ENCODE results near the gene DOCK7.

The DOCK7 gene

DNA sequence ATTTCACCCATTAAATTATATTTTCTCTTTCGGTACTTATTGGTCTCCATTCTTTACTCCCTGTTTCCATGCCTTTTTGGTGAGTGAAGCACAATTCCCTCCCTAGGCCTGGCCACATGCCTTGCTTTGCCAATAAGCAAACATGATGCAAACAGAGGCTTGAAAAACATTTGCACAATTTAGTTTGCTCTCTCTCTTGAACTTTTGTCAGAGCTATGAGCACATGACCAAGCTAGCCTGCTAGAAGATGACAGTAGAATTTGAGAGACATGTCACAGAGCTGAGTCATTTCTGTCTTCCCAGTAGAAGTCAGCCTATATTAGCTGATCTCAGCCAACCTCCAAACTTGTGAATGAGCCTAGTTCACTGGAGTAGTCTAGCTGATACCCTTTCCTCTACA lies 66.3 kb downstream of the DOCK7 start:
- no peaks in the 10 kb centered on the region for H3K27me3 ChIP-seq (ENCODE audit: low read length)
- no peaks in the 10 kb centered on the region for H4K20me1 ChIP-seq (ENCODE audit: low read depth, low read length)
- H3K4me3 ChIP-seq (ENCODE audit: insufficient read depth, low read length, poor library complexity, severe bottlenecking) = no peak overlapping the region
- H3K9me2 ChIP-seq (replicated peaks; ENCODE audit: insufficient read depth, low read length) = no peaks in the 10 kb centered on the region
- H3F3A ChIP-seq (ENCODE audit: insufficient read depth) = peaks cover 4% of the 10 kb centered on the region; the same call in 1 of the 2 replicates
- H3K9me3 ChIP-seq (ENCODE audit: insufficient read depth, low read length) = no peaks in the 10 kb centered on the region
- no peak overlapping the region for H2AFZ ChIP-seq (ENCODE audit: low read depth, low read length, severe bottlenecking)
- no peaks in the 10 kb centered on the region for H3K79me2 ChIP-seq (ENCODE audit: insufficient read depth, low read length)
- H3K4me2 ChIP-seq (ENCODE audit: low read depth, low read length, poor library complexity, severe bottlenecking) = no peak overlapping the region
- no peaks in the 10 kb centered on the region for H3K36me3 ChIP-seq (ENCODE audit: low read length)
- TF ChIP-seq EZH2phosphoT487 (conservative IDR thresholded peaks at IDR 0.05; ENCODE audit: low read length) = no peak
- TF ChIP-seq, protein P1, sequence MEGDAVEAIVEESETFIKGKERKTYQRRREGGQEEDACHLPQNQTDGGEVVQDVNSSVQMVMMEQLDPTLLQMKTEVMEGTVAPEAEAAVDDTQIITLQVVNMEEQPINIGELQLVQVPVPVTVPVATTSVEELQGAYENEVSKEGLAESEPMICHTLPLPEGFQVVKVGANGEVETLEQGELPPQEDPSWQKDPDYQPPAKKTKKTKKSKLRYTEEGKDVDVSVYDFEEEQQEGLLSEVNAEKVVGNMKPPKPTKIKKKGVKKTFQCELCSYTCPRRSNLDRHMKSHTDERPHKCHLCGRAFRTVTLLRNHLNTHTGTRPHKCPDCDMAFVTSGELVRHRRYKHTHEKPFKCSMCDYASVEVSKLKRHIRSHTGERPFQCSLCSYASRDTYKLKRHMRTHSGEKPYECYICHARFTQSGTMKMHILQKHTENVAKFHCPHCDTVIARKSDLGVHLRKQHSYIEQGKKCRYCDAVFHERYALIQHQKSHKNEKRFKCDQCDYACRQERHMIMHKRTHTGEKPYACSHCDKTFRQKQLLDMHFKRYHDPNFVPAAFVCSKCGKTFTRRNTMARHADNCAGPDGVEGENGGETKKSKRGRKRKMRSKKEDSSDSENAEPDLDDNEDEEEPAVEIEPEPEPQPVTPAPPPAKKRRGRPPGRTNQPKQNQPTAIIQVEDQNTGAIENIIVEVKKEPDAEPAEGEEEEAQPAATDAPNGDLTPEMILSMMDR (IDR thresholded peaks at IDR 0.05; ENCODE audit: insufficient read depth, low read length, poor library complexity, severe bottlenecking) = no peak
- H3K9ac ChIP-seq (ENCODE audit: low read length) = no peak overlapping the region
- H3K27ac ChIP-seq (ENCODE audit: low read depth, low read length) = no peak overlapping the region

DNA sequence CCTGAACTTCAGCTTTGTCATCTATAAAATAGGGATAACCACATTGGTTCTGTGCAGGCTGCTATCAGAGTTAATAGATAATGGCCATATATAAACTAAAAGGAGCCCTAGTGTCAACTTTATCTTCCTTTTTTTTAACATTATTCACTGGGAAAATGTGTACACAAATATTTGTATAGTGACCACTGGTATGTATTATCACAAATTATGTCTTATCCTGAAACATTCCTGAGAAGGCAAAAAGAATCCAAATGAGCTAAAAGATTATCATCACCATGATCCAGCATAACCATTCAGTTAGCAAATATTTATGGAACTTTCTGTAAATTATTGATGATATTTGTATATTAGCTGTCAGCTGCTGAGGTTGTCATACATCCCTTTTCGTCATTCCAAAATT lies 74.3 kb downstream of the DOCK7 start:
- H3K27ac ChIP-seq (ENCODE audit: low read depth, low read length) = peak overlapping the region; percentile 43; the same call in 1 of the 2 replicates
- no peaks in the 10 kb centered on the region for H3K9me3 ChIP-seq (ENCODE audit: insufficient read depth, low read length)
- H3K36me3 ChIP-seq (ENCODE audit: low read length) = no peaks in the 10 kb centered on the region
- no peak overlapping the region for H3K4me3 ChIP-seq (ENCODE audit: insufficient read depth, low read length, poor library complexity, severe bottlenecking)
- H3K79me2 ChIP-seq (ENCODE audit: insufficient read depth, low read length) = no peaks in the 10 kb centered on the region
- H3K9ac ChIP-seq (ENCODE audit: low read length) = no peak overlapping the region
- H3K4me2 ChIP-seq (ENCODE audit: low read depth, low read length, poor library complexity, severe bottlenecking) = peak overlapping the region; percentile 70
- no peak overlapping the region for H2AFZ ChIP-seq (ENCODE audit: low read depth, low read length, severe bottlenecking)
- H4K20me1 ChIP-seq (ENCODE audit: low read depth, low read length) = no peaks in the 10 kb centered on the region
- H3F3A ChIP-seq (ENCODE audit: insufficient read depth) = no peaks in the 10 kb centered on the region
- no peaks in the 10 kb centered on the region for H3K9me2 ChIP-seq (replicated peaks; ENCODE audit: insufficient read depth, low read length)
- no peaks in the 10 kb centered on the region for H3K27me3 ChIP-seq (ENCODE audit: low read length)
- no peak for TF ChIP-seq EZH2phosphoT487 (conservative IDR thresholded peaks at IDR 0.05; ENCODE audit: low read length)
- TF ChIP-seq, protein P1 (IDR thresholded peaks at IDR 0.05; ENCODE audit: insufficient read depth, low read length, poor library complexity, severe bottlenecking) = no peak

DNA sequence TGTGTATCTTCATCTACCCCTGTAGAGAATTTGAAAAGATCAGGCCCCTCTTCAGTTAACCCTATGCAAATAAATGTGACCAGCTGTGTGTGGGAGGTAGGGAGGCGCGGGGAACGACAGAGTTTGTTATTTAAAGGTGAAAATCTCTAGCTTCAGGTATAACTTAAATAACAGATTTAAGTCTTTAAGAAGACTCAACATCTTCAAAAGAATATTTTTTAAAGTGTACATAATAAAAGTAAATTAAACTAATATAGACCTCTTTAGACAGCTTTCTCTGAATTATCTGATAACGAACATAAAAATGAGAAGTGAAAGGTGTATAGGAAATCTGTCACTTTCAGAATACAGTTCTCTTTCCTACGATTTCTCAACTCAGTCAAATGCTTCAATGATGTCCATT lies 74.9 kb downstream of the DOCK7 start:
- Histone ChIP-seq H3K9me3 (ENCODE audit: insufficient read depth, low read length) (no peaks in the 10 kb centered on the region), H3K79me2 (ENCODE audit: insufficient read depth, low read length) (no peaks in the 10 kb centered on the region), H4K20me1 (ENCODE audit: low read depth, low read length) (no peaks in the 10 kb centered on the region), H3K4me3 (ENCODE audit: insufficient read depth, low read length, poor library complexity, severe bottlenecking) (no peak overlapping the region), H3K27me3 (ENCODE audit: low read length) (no peaks in the 10 kb centered on the region), H3K27ac (ENCODE audit: low read depth, low read length) (peak overlapping the region; percentile 43), H3K36me3 (ENCODE audit: low read length) (no peaks in the 10 kb centered on the region), H3F3A (ENCODE audit: insufficient read depth) (no peaks in the 10 kb centered on the region), H3K4me2 (ENCODE audit: low read depth, low read length, poor library complexity, severe bottlenecking) (peak overlapping the region; percentile 70), H3K9ac (ENCODE audit: low read length) (no peak overlapping the region), H3K9me2 (replicated peaks; ENCODE audit: insufficient read depth, low read length) (no peaks in the 10 kb centered on the region), H2AFZ (ENCODE audit: low read depth, low read length, severe bottlenecking) (peak overlapping the region; percentile 52)
- no peak for TF ChIP-seq EZH2phosphoT487 (conservative IDR thresholded peaks at IDR 0.05; ENCODE audit: low read length)
- TF ChIP-seq, protein P1 (IDR thresholded peaks at IDR 0.05; ENCODE audit: insufficient read depth, low read length, poor library complexity, severe bottlenecking) = no peak

All from SU-DHL-6 (cell line).